HG03196 (cell line): Measurements from ENCODE around the gene SLC5A11.

ENCODE experiments used
- ATAC-seq: cut with Tn5 transposase; IDR thresholded peaks from one replicate; pipeline ENCODE4 v1.9.1; 2021; ENCODE audit not compliant: unreplicated experiment

The SLC5A11 gene

GRCh38 chr16:24917236-24917635 is 71.5 kb downstream of the SLC5A11 start:
- ATAC-seq, result no peak

- ATAC-seq, result no peak
Measured at GRCh38 chr16:24917891-24918290, 72.1 kb downstream of the SLC5A11 start.

GRCh38 chr16:24918641-24919040 is 72.9 kb downstream of the SLC5A11 start:
- ATAC-seq, result no peak

- ATAC-seq, result no peak
Measured at GRCh38 chr16:24919536-24919935, 73.8 kb downstream of the SLC5A11 start.

GRCh38 chr16:24920568-24920967 is 74.8 kb downstream of the SLC5A11 start:
- no peak for ATAC-seq

GRCh38 chr16:24921229-24921628 is 75.5 kb downstream of the SLC5A11 start:
- no peak for ATAC-seq

- no peak for ATAC-seq
Measured at GRCh38 chr16:24925163-24925562, 79.4 kb downstream of the SLC5A11 start.

- no peak for ATAC-seq
Measured at GRCh38 chr16:24929409-24929808, 83.6 kb downstream of the SLC5A11 start.

GRCh38 chr16:24930440-24930839 is 84.7 kb downstream of the SLC5A11 start:
- ATAC-seq, result no peak

- no peak for ATAC-seq
Measured at GRCh38 chr16:24931091-24931490, 85.3 kb downstream of the SLC5A11 start.

- no peak for ATAC-seq
Measured at GRCh38 chr16:24935336-24935735, 89.6 kb downstream of the SLC5A11 start.

- no peak for ATAC-seq
Measured at GRCh38 chr16:24936151-24936550, 90.4 kb downstream of the SLC5A11 start.

GRCh38 chr16:24939224-24939623 is 93.5 kb downstream of the SLC5A11 start:
- no peak for ATAC-seq

- no peak for ATAC-seq
Measured at GRCh38 chr16:24939738-24940137, 94.0 kb downstream of the SLC5A11 start.

GRCh38 chr16:24943471-24943870 is 97.7 kb downstream of the SLC5A11 start:
- ATAC-seq, result no peak

GRCh38 chr16:24944206-24944605 is 98.4 kb downstream of the SLC5A11 start:
- no peak for ATAC-seq

- no peak for ATAC-seq
Measured at GRCh38 chr16:24946155-24946554, 100.4 kb downstream of the SLC5A11 start.

GRCh38 chr16:24950275-24950674 is 104.5 kb downstream of the SLC5A11 start:
- no peak for ATAC-seq

- ATAC-seq, result no peak
Measured at GRCh38 chr16:24953306-24953705, 107.5 kb downstream of the SLC5A11 start.

- ATAC-seq, result no peak
Measured at GRCh38 chr16:24953721-24954120, 108.0 kb downstream of the SLC5A11 start.

- no peak for ATAC-seq
Measured at GRCh38 chr16:24954137-24954536, 108.4 kb downstream of the SLC5A11 start.

GRCh38 chr16:24955975-24956731 is 110.4 kb downstream of the SLC5A11 start:
- no peak for ATAC-seq

GRCh38 chr16:24957887-24958286 is 112.1 kb downstream of the SLC5A11 start:
- no peak for ATAC-seq
